SU-DHL-6 (cell line): ENCODE data around the gene LIN7C.

Experiments used
- EZH2phosphoT487 ChIP-seq: fragments of 200-600 bp; sonication (generic), shearing (Covaris generic); conservative IDR thresholded peaks from 2 replicates; pipeline ENCODE4 v1.6.1; 2018; ENCODE audit warnings: mild to moderate bottlenecking, antibody characterized with exemption, low read length, moderate library complexity, mixed read lengths
- TF ChIP-seq, protein P1 (sequence below): fragments of 200-600 bp; sonication (generic); IDR thresholded peaks from one replicate; pipeline ENCODE4 v1.5.1; 2017; ENCODE audit warnings: antibody characterized with exemption, mild to moderate bottlenecking, low read length, moderate library complexity; ENCODE audit not compliant: insufficient read depth, poor library complexity, severe bottlenecking

DNA sequence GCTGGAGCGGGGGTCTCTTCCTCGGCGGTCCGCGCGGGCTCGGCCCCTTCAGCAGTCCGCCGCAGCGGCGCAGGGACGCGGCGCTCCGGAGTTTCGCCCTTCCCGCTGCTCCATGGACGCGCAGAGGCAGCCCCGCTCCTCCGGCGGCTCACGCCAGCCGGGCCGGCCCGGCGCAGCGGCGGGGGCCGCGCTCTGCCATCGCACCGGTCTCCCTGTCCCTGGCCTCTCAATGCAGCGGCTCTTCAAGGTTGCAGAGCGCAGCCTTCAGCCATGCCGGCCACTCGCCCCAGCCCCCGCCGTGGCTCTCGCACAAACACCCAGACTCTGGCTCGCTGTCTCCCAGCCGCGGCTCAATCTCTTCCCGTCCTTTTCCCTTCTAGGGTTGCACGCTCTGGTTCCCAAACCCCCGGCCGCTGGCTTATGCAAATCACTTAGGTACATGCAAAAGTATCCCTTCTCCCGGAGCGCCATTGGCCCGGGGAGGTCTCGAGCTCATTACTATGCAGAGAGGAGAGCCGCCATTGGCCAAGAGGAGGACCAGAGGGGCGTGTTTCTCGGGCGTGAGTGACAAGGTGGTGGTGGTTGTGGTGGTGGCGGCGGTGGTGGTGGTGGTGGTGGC lies 34.1 kb downstream of the LIN7C start, which contains the start of gene LGR4:
- TF ChIP-seq, protein P1, sequence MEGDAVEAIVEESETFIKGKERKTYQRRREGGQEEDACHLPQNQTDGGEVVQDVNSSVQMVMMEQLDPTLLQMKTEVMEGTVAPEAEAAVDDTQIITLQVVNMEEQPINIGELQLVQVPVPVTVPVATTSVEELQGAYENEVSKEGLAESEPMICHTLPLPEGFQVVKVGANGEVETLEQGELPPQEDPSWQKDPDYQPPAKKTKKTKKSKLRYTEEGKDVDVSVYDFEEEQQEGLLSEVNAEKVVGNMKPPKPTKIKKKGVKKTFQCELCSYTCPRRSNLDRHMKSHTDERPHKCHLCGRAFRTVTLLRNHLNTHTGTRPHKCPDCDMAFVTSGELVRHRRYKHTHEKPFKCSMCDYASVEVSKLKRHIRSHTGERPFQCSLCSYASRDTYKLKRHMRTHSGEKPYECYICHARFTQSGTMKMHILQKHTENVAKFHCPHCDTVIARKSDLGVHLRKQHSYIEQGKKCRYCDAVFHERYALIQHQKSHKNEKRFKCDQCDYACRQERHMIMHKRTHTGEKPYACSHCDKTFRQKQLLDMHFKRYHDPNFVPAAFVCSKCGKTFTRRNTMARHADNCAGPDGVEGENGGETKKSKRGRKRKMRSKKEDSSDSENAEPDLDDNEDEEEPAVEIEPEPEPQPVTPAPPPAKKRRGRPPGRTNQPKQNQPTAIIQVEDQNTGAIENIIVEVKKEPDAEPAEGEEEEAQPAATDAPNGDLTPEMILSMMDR = no peak
- no peak for TF ChIP-seq EZH2phosphoT487
